GM21360 (cell line): ENCODE results near the gene ZNRF4.

Experiments
- ATAC-seq: cut with Tn5 transposase; IDR thresholded peaks from one replicate; pipeline ENCODE4 v1.9.1; 2021; ENCODE audit warnings: mild to moderate bottlenecking, moderate library complexity; ENCODE audit not compliant: unreplicated experiment

Gene ZNRF4

GRCh38 chr19:5440299-5440698 is 14.9 kb upstream of the ZNRF4 start:
- no peak for ATAC-seq

GRCh38 chr19:5443723-5444122 is 11.5 kb upstream of the ZNRF4 start:
- ATAC-seq = no peak

- ATAC-seq = no peak
These were observed 10.8 kb upstream of the ZNRF4 start for GRCh38 chr19:5444431-5444830.

- ATAC-seq = no peak
These were observed 10.1 kb upstream of the ZNRF4 start for GRCh38 chr19:5445071-5445470.

GRCh38 chr19:5445561-5446055 is 9.6 kb upstream of the ZNRF4 start:
- ATAC-seq = no peak

- no peak for ATAC-seq
These were observed 7.4 kb upstream of the ZNRF4 start for GRCh38 chr19:5447700-5448311.

- ATAC-seq = no peak
These were observed 6.8 kb upstream of the ZNRF4 start for GRCh38 chr19:5448374-5448773.

- ATAC-seq = no peak
These were observed 4.6 kb upstream of the ZNRF4 start for GRCh38 chr19:5450482-5451126.

GRCh38 chr19:5451494-5451893 is 3.7 kb upstream of the ZNRF4 start:
- ATAC-seq = no peak

- ATAC-seq = no peak
These were observed 2.3 kb upstream of the ZNRF4 start for GRCh38 chr19:5452594-5453565.

GRCh38 chr19:5454743-5455142 is 474 bp upstream of the ZNRF4 start:
- ATAC-seq = no peak

- no peak for ATAC-seq
These were observed 1.1 kb downstream of the ZNRF4 start for GRCh38 chr19:5456130-5456840.

- no peak for ATAC-seq
These were observed 1.6 kb downstream of the ZNRF4 start for GRCh38 chr19:5456841-5457200.

- ATAC-seq = no peak
These were observed 2.5 kb downstream of the ZNRF4 start for GRCh38 chr19:5457709-5458108.

GRCh38 chr19:5458420-5458819 is 3.2 kb downstream of the ZNRF4 start:
- ATAC-seq = no peak

GRCh38 chr19:5459360-5459759 is 4.1 kb downstream of the ZNRF4 start:
- no peak for ATAC-seq

GRCh38 chr19:5460748-5461147 is 5.5 kb downstream of the ZNRF4 start:
- ATAC-seq = no peak

GRCh38 chr19:5463959-5464358 is 8.7 kb downstream of the ZNRF4 start:
- no peak for ATAC-seq

- ATAC-seq = no peak
These were observed 10.9 kb downstream of the ZNRF4 start for GRCh38 chr19:5466072-5466471.

- ATAC-seq = no peak
These were observed 11.6 kb downstream of the ZNRF4 start for GRCh38 chr19:5466814-5467291.

- ATAC-seq = no peak
These were observed 15.1 kb downstream of the ZNRF4 start for GRCh38 chr19:5470264-5470671.
